ENCODE results near the gene GALNTL6.

DNA sequence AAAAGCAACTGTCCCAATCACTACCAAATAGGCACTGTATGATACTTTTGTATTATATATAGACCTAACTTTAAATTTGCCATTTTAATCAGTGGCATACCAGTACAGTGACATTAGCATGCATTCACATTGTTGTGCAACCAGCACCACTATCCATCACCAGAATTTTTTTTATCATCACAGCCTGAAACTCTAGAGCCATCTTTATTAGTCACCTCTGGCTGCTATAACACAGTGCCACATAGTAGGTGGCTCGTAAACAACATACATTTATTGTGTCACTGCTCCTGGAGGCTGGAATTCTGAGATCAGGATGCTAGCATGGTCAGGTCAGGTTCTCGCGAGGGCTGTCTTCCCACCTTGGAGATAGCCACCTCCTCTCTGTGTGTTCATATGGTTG lies 1167.0 kb downstream of the GALNTL6 start:
- TF ChIP-seq, protein P1, sequence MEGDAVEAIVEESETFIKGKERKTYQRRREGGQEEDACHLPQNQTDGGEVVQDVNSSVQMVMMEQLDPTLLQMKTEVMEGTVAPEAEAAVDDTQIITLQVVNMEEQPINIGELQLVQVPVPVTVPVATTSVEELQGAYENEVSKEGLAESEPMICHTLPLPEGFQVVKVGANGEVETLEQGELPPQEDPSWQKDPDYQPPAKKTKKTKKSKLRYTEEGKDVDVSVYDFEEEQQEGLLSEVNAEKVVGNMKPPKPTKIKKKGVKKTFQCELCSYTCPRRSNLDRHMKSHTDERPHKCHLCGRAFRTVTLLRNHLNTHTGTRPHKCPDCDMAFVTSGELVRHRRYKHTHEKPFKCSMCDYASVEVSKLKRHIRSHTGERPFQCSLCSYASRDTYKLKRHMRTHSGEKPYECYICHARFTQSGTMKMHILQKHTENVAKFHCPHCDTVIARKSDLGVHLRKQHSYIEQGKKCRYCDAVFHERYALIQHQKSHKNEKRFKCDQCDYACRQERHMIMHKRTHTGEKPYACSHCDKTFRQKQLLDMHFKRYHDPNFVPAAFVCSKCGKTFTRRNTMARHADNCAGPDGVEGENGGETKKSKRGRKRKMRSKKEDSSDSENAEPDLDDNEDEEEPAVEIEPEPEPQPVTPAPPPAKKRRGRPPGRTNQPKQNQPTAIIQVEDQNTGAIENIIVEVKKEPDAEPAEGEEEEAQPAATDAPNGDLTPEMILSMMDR (IDR thresholded peaks at IDR 0.05) = no peak
- TF ChIP-seq EP300 (IDR thresholded peaks at IDR 0.05) (no peak), POLR2AphosphoS5 (IDR thresholded peaks at IDR 0.05) (no peak), POLR2A (IDR thresholded peaks at IDR 0.05) (no peak)

Data from stomach (tissue), 4 donors.